HepG2 (cell line): ENCODE data around the gene TNS1. TPM values are rescaled to one million over a fixed set of nuclear protein-coding genes. Genes with fewer than 3 reads are reported as not detected.
A peak's percentile ranks its signal among the peaks of the same experiment; 100 is the strongest.

Experiments used
- ATAC-seq: fragments of 200-7000 bp; cut with Tn5 transposase; 3 replicates; pipeline ENCODE4 v1.9.1; 2020; ENCODE audit warnings: mild to moderate bottlenecking, moderate library complexity
- BruUV-seq: library from RNA; stranded (reverse); fragments of 400-500 nt; replicated peaks from 2 replicates; lab custom pipeline; 2021; lab: Mats Ljungman, UMichigan
- CTCF ChIA-PET: fragments of 300-600 bp; formaldehyde crosslinking; extraction: SDS; loops from one replicate; lab custom pipeline; 2021; ENCODE audit warnings: low total read pairs, inconsistent platforms, low intra/inter-chr PET ratio; lab: Yijun Ruan, JAX
- POLR2A ChIA-PET: fragments of 350-600 bp; sonication (Branson Sonifier 250); formaldehyde crosslinking; loops from one replicate; lab custom pipeline; 2020; ENCODE audit warnings: antibody characterized with exemption, inconsistent platforms; lab: Yijun Ruan, JAX
- DNase-seq: peaks from one replicate; pipeline ENCODE4 v3.0.0-alpha.2; 2015; ENCODE audit warnings: low spot score
- FAIRE-seq: peaks from 3 replicates; lab custom pipeline; 2011; peaks lifted over from hg19 to GRCh38; lab: Jason Lieb, UNC
- H2AFZ ChIP-seq: one replicate; pipeline ENCODE4 v1.6.1; 2011; ENCODE audit warnings: low read length, inconsistent platforms
- H3K27ac ChIP-seq: fragments of 300-600 bp; 3 replicates; pipeline ENCODE4 v1.8.0; 2011; ENCODE audit warnings: mixed run types, mild to moderate bottlenecking, mixed read lengths, low read length, inconsistent platforms; ENCODE audit not compliant: insufficient read depth; ENCODE audit errors: extremely low read length
- H3K27me3 ChIP-seq, 2 experiments: fragments of 200-600 bp in 1 of 2; 2 replicates in 1 of 2; 3 replicates in 1 of 2; pipeline versions ENCODE4 v1.6.0 to v1.8.0; 2011; ENCODE audit warnings: low read length in 2 of 2, mild to moderate bottlenecking in 2 of 2, moderate library complexity in 2 of 2, inconsistent platforms in 1 of 2; ENCODE audit not compliant: insufficient read depth in 2 of 2, control insufficient read depth in 1 of 2
- H3K36me3 ChIP-seq, 2 experiments: fragments of 200-600 bp in 1 of 2; replicated peaks in 1 of 2; 2 replicates in 1 of 2; 3 replicates in 1 of 2; pipeline versions ENCODE4 v1.5.1 to v1.8.0; 2011; ENCODE audit warnings: low read length in 2 of 2, inconsistent platforms in 1 of 2; ENCODE audit not compliant: insufficient read depth in 2 of 2, control insufficient read depth in 1 of 2
- H3K4me1 ChIP-seq: 2 replicates; pipeline ENCODE4 v1.5.1; 2012; ENCODE audit warnings: low read length, inconsistent platforms; ENCODE audit not compliant: insufficient read depth
- H3K4me2 ChIP-seq: 2 replicates; pipeline ENCODE4 v1.6.0; 2011; ENCODE audit warnings: low read depth, low read length, inconsistent platforms
- H3K4me3 ChIP-seq, 3 experiments: fragments of 200-600 bp in 1 of 3; sonication (generic), shearing (Covaris generic) in 1 of 3; replicated peaks in 1 of 3; 2 replicates each; pipeline ENCODE4 v1.5.1; 2011 to 2016; ENCODE audit warnings: low read length in 3 of 3, inconsistent platforms in 2 of 3, low read depth in 2 of 3, mild to moderate bottlenecking in 2 of 3, control low read depth in 1 of 3, mixed read lengths in 1 of 3; ENCODE audit not compliant: insufficient read depth in 1 of 3
- H3K79me2 ChIP-seq: one replicate; pipeline ENCODE4 v1.6.1; 2011; ENCODE audit warnings: low read length, inconsistent platforms; ENCODE audit not compliant: insufficient read depth
- H3K9ac ChIP-seq: 2 replicates; pipeline ENCODE4 v1.6.0; 2011; ENCODE audit warnings: mild to moderate bottlenecking, low read depth, low read length, inconsistent platforms; ENCODE audit not compliant: insufficient read depth
- H3K9me3 ChIP-seq: 2 replicates; pipeline ENCODE4 v1.5.1; 2012; ENCODE audit warnings: mild to moderate bottlenecking, low read length
- H4K20me1 ChIP-seq: 2 replicates; pipeline ENCODE4 v1.6.0; 2011; ENCODE audit warnings: inconsistent platforms, mild to moderate bottlenecking, low read length, moderate library complexity; ENCODE audit not compliant: insufficient read depth
- BHLHE40 ChIP-seq: IDR thresholded peaks from 2 replicates; pipeline ENCODE4 v1.6.1; 2011; ENCODE audit warnings: low read length, improper control_type of control experiment
- FOXC1 ChIP-seq: sonication (generic); formaldehyde crosslinking; IDR thresholded peaks from 2 replicates; pipeline ENCODE4 v1.8.0; 2022; ENCODE audit warnings: mild to moderate bottlenecking, missing genetic modification reagents, borderline replicate concordance
- FOXJ3 ChIP-seq: sonication (generic); formaldehyde crosslinking; IDR thresholded peaks from 2 replicates; pipeline ENCODE4 v1.4.0; 2020; ENCODE audit warnings: missing genetic modification reagents, mild to moderate bottlenecking, borderline replicate concordance
- NFRKB ChIP-seq: fragments of 450-650 bp; IDR thresholded peaks from 2 replicates; pipeline ENCODE4 v1.6.1; 2017
- ZNF75D ChIP-seq: sonication (generic); formaldehyde crosslinking; IDR thresholded peaks from 2 replicates; pipeline ENCODE4 v1.8.1; 2023; ENCODE audit warnings: missing genetic modification reagents, mild to moderate bottlenecking, borderline replicate concordance
- ZNF766 ChIP-seq: sonication (generic); formaldehyde crosslinking; IDR thresholded peaks from 2 replicates; pipeline ENCODE4 v1.5.0; 2020; ENCODE audit warnings: missing genetic modification reagents, borderline replicate concordance
- WGBS: methylation state at CpG from one replicate; pipeline ENCODE4 v1.1.6; 2017; ENCODE audit warnings: low lambda C conversion rate; 5-methylcytosine and 5-hydroxymethylcytosine counted together
- in situ Hi-C: cut with HindIII; loops from 2 replicates; pipeline ENCODE4 v1.10.0; 2017; ENCODE audit warnings: low pct_unique_long_range_greater_than_20kb; ENCODE audit not compliant: extremely low pct_ligation_motif_present
- intact Hi-C: fragments of 100-400 bp; cut with micrococcal nuclease; formaldehyde crosslinking; loops from one replicate; pipeline ENCODE4 v1.10.0; 2022; ENCODE audit not compliant: unreplicated experiment
- polyA plus RNA-seq, 8 experiments: library from polyadenylated mRNA; depleted of rRNA in 3 of 8; stranded (reverse) in 7 of 8; unstranded in 1 of 8; fragments of >200 nt; fragmentation: Illumina TruSeq in 4 of 8; extraction: Trizol in 4 of 8; gene quantifications; 2 replicates each; pipeline versions ENCODE4 v1.2.1 to v1.2.3, GENCODE V29; 2011 to 2016; ENCODE audit warnings: low read depth in 4 of 8, missing spikeins in 1 of 8, mixed read lengths in 1 of 8; ENCODE audit not compliant: insufficient read depth in 1 of 8
- total RNA-seq, 5 experiments: library from RNA; depleted of rRNA; stranded (reverse); fragments of >200 nt; fragmentation: Illumina TruSeq; extraction: Trizol; gene quantifications; 2 replicates each; pipeline ENCODE4 v1.2.3, GENCODE V29; 2016; ENCODE audit warnings: low read depth in 1 of 5
- TF ChIP-seq, protein P1 (sequence below), 2 experiments: sonication (generic) in 1 of 2; formaldehyde crosslinking in 1 of 2; IDR thresholded peaks; 2 replicates each; pipeline versions ENCODE4 v1.5.1 to v1.6.1; 2011 to 2020; ENCODE audit warnings: borderline replicate concordance in 1 of 2, low read depth in 1 of 2, low read length in 1 of 2, mild to moderate bottlenecking in 1 of 2, missing genetic modification reagents in 1 of 2, moderate library complexity in 1 of 2
- TF ChIP-seq, protein P2 (sequence below): fragments of 450-650 bp; IDR thresholded peaks from 2 replicates; pipeline ENCODE4 v1.6.1; 2016

Gene TNS1
- total and polyA plus RNA-seq, 2 of the 13 experiments (the other 11 are each of a cell fraction or from before 2014, with no cell fraction given): 1.9 to 118 TPM

DNA sequence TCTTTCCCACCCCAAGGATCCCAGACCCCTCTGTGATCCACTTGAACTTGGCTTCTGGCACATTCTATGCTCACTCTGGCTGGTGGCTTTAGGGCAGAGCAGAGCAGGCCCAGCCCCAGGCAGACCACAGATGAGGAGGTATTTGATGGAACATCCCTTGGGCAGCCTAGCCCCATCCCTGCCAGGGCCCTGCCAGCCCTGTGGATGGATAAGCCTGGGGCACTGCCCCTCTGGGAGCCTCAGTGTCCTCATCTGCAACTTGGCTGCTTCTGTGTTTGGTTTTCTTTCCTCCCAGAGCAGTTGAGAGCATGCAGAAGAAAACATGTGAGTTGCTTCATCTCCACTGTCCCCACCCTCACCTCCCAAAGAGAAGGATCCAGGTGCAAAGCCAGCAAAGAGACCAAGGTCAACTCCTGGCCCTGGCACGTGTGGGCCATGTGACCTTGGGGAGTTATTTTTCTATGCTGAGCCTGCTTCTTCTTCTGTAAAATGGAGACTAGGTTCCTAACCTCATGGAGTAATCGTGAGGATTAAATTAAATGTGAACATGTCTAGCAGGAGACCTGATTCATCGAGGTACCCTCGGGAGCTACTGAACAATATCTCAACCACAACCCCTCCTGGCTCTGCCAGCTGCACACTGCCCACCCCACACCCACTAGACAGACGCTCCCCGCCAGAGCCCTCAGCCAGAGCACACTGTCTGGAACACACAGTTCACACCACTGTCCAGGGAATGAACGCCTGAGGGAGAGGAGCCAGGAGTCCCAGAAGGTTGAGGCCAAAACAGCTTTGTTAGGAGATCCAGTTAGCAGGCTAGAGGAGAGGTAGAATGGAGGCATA lies 14.6 kb upstream of the TNS1 start:
- intact Hi-C loops: no loop called here
- BruUV-seq: no TSS peak
- no peaks in the 10 kb centered on the region for H4K20me1 ChIP-seq
- CTCF ChIA-PET: no interaction called here
- H3K36me3 ChIP-seq: no peaks in the 10 kb centered on the region
- no peak overlapping the region for H2AFZ ChIP-seq
- POLR2A ChIA-PET: no interaction called here
- DNase-seq (no peak), FAIRE-seq (no peak), ATAC-seq (peak; percentile 11; the same call in 1 of the 3 replicates)
- H3K4me2 ChIP-seq: no peak overlapping the region
- peak; percentile 76 for TF ChIP-seq BHLHE40
- no peak for TF ChIP-seq NFRKB
- TF ChIP-seq, protein P1, sequence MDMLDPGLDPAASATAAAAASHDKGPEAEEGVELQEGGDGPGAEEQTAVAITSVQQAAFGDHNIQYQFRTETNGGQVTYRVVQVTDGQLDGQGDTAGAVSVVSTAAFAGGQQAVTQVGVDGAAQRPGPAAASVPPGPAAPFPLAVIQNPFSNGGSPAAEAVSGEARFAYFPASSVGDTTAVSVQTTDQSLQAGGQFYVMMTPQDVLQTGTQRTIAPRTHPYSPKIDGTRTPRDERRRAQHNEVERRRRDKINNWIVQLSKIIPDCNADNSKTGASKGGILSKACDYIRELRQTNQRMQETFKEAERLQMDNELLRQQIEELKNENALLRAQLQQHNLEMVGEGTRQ (IDR thresholded peaks at IDR 0.05; ENCODE audit: low read depth, low read length): 0 out of 2 replicates have a peak, but pooled peaks have one; percentile 15
- TF ChIP-seq, protein P1 (CRISPR knock-in tag; IDR thresholded peaks at IDR 0.05; ENCODE audit: borderline replicate concordance): no peak
- no peak for TF ChIP-seq ZNF766 (CRISPR knock-in tag)
- 0 out of 2 replicates have a peak, but pooled peaks have one; percentile 38 for TF ChIP-seq FOXC1 (CRISPR knock-in tag)
- TF ChIP-seq, protein P2, sequence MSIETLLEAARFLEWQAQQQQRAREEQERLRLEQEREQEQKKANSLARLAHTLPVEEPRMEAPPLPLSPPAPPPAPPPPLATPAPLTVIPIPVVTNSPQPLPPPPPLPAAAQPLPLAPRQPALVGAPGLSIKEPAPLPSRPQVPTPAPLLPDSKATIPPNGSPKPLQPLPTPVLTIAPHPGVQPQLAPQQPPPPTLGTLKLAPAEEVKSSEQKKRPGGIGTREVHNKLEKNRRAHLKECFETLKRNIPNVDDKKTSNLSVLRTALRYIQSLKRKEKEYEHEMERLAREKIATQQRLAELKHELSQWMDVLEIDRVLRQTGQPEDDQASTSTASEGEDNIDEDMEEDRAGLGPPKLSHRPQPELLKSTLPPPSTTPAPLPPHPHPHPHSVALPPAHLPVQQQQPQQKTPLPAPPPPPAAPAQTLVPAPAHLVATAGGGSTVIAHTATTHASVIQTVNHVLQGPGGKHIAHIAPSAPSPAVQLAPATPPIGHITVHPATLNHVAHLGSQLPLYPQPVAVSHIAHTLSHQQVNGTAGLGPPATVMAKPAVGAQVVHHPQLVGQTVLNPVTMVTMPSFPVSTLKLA: peak; percentile 88
- no peak for TF ChIP-seq ZNF75D (CRISPR knock-in tag)
- 0 out of 2 replicates have a peak, but pooled peaks have one; percentile 11 for TF ChIP-seq FOXJ3 (CRISPR knock-in tag)
- no peaks in the 10 kb centered on the region for H3K79me2 ChIP-seq
- H3K27ac ChIP-seq: no peak overlapping the region
- H3K27me3 ChIP-seq: peaks cover 3 to 61% of the 10 kb centered on the region in 2 experiments; a peak in 4 of 5 replicates
- no peak overlapping the region for H3K9ac ChIP-seq
- H3K4me3 ChIP-seq: no peak overlapping the region
- 19% methylated on average over 7 of the region's 7 CpGs for WGBS
- H3K4me1 ChIP-seq: peaks cover 3% of the 10 kb centered on the region
- in situ Hi-C loops: no loop called here
- no peaks in the 10 kb centered on the region for H3K9me3 ChIP-seq
